HG02981 (cell line): Measurements from ENCODE around the gene ZMYM3.

Experiments
- ATAC-seq: cut with Tn5 transposase; IDR thresholded peaks from one replicate; pipeline ENCODE4 v1.9.1; 2021; ENCODE audit warnings: mild to moderate bottlenecking, moderate library complexity; ENCODE audit not compliant: unreplicated experiment

ZMYM3 gene

GRCh38 chrX:71214604-71215337, 39.2 kb downstream of the ZMYM3 start:
- no peak for ATAC-seq

DNA sequence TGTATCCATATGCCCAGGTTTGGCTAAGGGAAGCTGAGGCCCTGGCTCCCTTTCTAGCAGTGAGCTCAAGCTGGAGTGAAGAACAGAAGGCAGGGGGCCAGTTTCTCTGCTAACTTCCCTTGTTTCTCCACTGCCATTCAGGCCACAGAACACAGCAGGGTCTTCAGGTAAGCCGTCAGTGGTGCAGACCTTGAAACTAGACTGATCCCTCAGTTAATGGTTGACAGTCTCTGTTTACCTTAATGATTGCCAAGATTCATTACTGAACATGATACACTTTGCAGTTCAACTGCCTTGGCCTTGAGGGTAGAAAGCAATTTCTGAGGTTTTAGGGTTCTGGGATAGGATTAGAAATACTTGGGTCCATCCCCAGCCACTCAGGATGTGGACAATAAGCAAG, 39.8 kb downstream of the ZMYM3 start:
- ATAC-seq: no peak

- no peak for ATAC-seq
Measured at GRCh38 chrX:71212536-71212935, 41.4 kb downstream of the ZMYM3 start.

DNA sequence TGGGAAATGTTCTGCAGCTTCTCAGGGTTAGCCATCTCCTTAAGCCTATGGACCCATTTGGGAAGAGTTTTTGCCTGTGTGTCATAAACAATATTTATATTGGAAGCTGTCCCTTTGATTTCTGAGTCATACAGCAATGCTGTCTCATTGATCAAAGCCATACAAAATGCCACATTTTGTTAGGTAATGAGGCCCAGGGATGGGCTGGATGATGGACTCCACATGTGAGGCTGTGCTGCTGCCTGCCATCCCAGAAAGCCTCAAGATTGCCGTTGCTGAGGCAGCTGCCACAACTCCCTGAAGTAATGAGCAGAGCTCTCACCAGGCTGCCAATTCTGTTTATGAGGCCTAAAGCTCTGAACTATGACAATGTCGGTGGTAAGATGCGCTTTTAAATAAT, 43.1 kb downstream of the ZMYM3 start:
- no peak for ATAC-seq

DNA sequence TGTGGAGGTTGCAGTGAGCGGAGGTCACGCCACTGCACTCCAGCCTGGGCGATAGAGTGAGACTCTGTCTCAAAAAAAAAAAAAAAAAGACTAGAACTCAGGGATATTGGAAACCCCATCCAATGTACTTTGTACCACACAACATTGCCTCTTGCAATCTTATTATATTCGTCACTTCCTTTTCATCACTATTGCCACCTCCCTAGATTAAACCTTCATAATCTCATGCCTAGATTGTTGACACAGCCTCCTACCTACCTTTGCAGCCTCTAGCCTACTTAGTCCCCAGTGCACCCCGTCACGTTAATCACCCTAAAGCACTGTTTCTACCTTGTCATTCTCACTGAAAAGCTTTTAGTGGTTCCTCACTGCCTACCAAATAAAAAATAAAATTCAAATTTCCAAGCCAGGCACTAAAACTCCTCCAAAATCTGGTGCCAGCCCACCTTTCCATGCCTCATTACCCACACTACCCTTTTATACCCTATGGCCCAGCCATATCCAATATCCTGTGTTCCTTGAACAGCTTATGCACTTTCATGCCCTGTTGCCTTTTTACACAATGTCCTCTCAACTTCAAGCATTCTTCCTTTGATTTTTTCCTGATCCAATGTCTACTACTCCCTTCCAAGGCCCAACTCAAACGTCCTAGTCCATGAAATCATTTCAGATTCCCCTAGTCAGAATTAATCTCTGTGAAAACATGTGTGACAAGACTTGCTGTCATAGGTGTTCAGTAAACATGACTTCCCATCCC, 54.5 kb downstream of the ZMYM3 start:
- no peak for ATAC-seq

GRCh38 chrX:71198066-71198465, 55.9 kb downstream of the ZMYM3 start:
- peak; percentile 79 for ATAC-seq

DNA sequence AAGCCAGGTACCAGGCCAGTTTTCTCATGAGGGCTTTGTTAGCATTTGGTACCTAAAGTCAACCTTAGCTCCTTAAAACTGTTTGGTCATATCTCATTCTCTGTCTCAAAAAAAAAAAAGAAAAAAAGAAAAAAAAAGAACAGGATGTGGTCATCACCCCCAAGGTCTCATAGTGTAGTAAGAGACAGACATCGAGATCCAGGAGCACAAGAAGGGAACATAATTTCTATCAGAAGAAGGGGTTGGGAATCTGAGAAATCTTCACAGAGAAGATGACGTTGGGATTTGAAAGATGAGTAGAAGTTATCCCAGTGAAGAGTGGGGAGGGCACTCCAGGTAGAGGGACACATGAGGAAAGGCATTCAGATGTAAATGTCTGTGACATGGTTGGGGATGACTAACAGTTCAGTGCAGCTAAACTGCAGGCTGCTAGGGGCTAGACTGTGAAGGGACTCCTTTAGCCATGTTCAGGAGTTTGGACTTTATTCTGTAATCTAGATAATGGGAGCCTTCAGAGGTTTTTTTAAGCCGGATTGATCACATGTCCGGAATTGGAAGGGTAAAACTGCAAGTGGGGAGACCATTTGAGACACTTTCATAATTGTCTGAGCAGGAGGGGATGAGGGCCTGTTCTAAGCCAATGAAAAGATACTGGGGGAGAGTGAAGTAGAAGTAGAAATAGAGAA, 57.8 kb downstream of the ZMYM3 start:
- ATAC-seq: peak; percentile 47

DNA sequence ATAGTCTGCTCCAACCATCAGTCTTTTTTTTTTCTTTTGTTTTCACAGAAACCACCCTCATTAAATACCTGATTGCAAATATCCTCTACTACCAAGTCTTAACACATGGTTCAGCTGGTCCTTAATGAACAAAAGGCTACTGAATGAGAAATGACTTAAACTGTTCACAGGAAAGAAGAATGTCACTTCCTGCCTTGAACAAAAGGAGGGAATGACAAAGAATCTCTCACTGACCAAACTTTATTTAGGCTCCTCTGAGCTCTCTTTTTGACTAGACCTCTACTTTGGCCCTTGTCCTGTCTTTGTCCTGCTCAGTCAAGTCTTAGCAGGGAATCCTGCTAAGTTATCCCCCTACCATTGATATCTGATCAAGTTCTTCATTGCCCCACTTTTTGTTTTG, 62.7 kb downstream of the ZMYM3 start:
- ATAC-seq: no peak
